K562 (cell line): ENCODE results near the gene GPT2. TPM values are rescaled to one million over a fixed set of nuclear protein-coding genes. Genes with fewer than 3 reads are reported as not detected.

Source experiments
- AFF4 ChIP-seq: sonication (generic); formaldehyde crosslinking; IDR thresholded peaks from 2 replicates; pipeline ENCODE4 v1.8.0; 2023; ENCODE audit warnings: mild to moderate bottlenecking, missing genetic modification reagents
- CTCF ChIP-seq, 3 experiments: IDR thresholded peaks in 2 of 3; conservative IDR thresholded peaks in 1 of 3; 2 replicates each; pipeline ENCODE4 v1.5.1; 2011 to 2012; ENCODE audit warnings: low read length in 3 of 3, mild to moderate bottlenecking in 3 of 3, control low read depth in 2 of 3, improper control_type of control experiment in 1 of 3, inconsistent platforms in 1 of 3, low read depth in 1 of 3, mixed read lengths in 1 of 3, moderate library complexity in 1 of 3; ENCODE audit not compliant: insufficient read depth in 2 of 3
- ELF4 ChIP-seq: fragments of 450-650 bp; formaldehyde crosslinking; IDR thresholded peaks from 2 replicates; pipeline ENCODE4 v1.4.0; 2022; ENCODE audit warnings: missing genetic modification characterization
- ELK3 ChIP-seq: fragments of 450-650 bp; formaldehyde crosslinking; IDR thresholded peaks from 2 replicates; pipeline ENCODE4 v1.4.0; 2020; ENCODE audit warnings: mild to moderate bottlenecking
- GABPB1 ChIP-seq: sonication (generic); formaldehyde crosslinking; IDR thresholded peaks from 2 replicates; pipeline ENCODE4 v1.8.0; 2022; ENCODE audit warnings: mild to moderate bottlenecking, missing genetic modification reagents
- HEY1 ChIP-seq: fragments of 250-450 bp; sonication (Bioruptor Pico); IDR thresholded peaks from 2 replicates; pipeline ENCODE4 v1.5.0; 2020; ENCODE audit warnings: mild to moderate bottlenecking, moderate library complexity, borderline replicate concordance
- KHSRP ChIP-seq: fragments of 450-650 bp; IDR thresholded peaks from 2 replicates; pipeline ENCODE4 v1.6.1; 2017
- KLF16 ChIP-seq: IDR thresholded peaks from 2 replicates; pipeline ENCODE4 v1.6.1; 2016; ENCODE audit warnings: antibody characterized with exemption
- MAX ChIP-seq: sonication (generic); formaldehyde crosslinking; IDR thresholded peaks from 2 replicates; pipeline ENCODE4 v1.9.0; 2022; ENCODE audit warnings: mild to moderate bottlenecking, missing genetic modification reagents
- MXI1 ChIP-seq: IDR thresholded peaks from 2 replicates; pipeline ENCODE4 v1.6.1; 2011; ENCODE audit warnings: low read depth, mild to moderate bottlenecking, improper control_type of control experiment, low read length
- NEUROD1 ChIP-seq: fragments of 150-350 bp; IDR thresholded peaks from 2 replicates; pipeline ENCODE4 v1.6.1; 2014; ENCODE audit warnings: borderline replicate concordance, low read length, low read depth; ENCODE audit not compliant: partially characterized antibody
- NR3C1 ChIP-seq: sonication (generic); formaldehyde crosslinking; IDR thresholded peaks from 2 replicates; pipeline ENCODE4 v1.8.1; 2022; ENCODE audit warnings: missing genetic modification reagents
- PCBP2 ChIP-seq: fragments of 200-400 bp; formaldehyde crosslinking; IDR thresholded peaks from 2 replicates; pipeline ENCODE4 v1.6.1; 2018; ENCODE audit warnings: low read length, low read depth, mild to moderate bottlenecking, moderate library complexity; ENCODE audit not compliant: poor library complexity, severe bottlenecking
- RHOXF2B ChIP-seq: fragments of 250-450 bp; sonication (Bioruptor Pico); conservative IDR thresholded peaks from 2 replicates; pipeline ENCODE4 v1.5.1; 2021
- TRIM24 ChIP-seq, 2 experiments: fragments of 450-650 bp; IDR thresholded peaks; 2 replicates each; pipeline ENCODE4 v1.6.1; 2016
- ZBTB26 ChIP-seq: fragments of 450-650 bp; formaldehyde crosslinking; IDR thresholded peaks from 2 replicates; pipeline ENCODE4 v1.4.0; 2022; ENCODE audit warnings: missing genetic modification characterization
- ZNF282 ChIP-seq: sonication (generic); formaldehyde crosslinking; IDR thresholded peaks from 2 replicates; pipeline ENCODE4 v1.8.1; 2023; ENCODE audit warnings: missing genetic modification reagents
- ZNF3 ChIP-seq: fragments of 250-450 bp; sonication (Bioruptor Pico); IDR thresholded peaks from 2 replicates; pipeline ENCODE4 v1.5.0; 2021; ENCODE audit warnings: mild to moderate bottlenecking, moderate library complexity
- ZNF655 ChIP-seq: fragments of 250-450 bp; sonication (Bioruptor Pico); IDR thresholded peaks from 2 replicates; pipeline ENCODE4 v1.5.0; 2021
- polyA plus RNA-seq, 8 experiments: library from polyadenylated mRNA; depleted of rRNA in 4 of 8; stranded (reverse) in 5 of 8; unstranded in 3 of 8; fragments of >200 nt; fragmentation: Nextera tagmentation in 2 of 8; fragmentation: Illumina TruSeq in 1 of 8; extraction: Ambion mirVana in 2 of 8; extraction: Trizol in 1 of 8; gene quantifications; 2 replicates each; pipeline versions ENCODE4 v1.2.1 to v1.2.3, GENCODE V29; 2011 to 2014; ENCODE audit warnings: inconsistent platforms in 1 of 8, missing spikeins in 1 of 8
- total RNA-seq, 7 experiments: library from RNA; depleted of rRNA in 6 of 7; stranded (reverse); fragments of >200 nt in 6 of 7; fragmentation: Illumina TruSeq in 2 of 7; extraction: Trizol in 2 of 7; gene quantifications; 2 replicates each; pipeline versions ENCODE4 v1.2.1 to v1.2.3, GENCODE V29; 2011 to 2021; ENCODE audit warnings: low replicate concordance in 1 of 7

Gene GPT2
- total and polyA plus RNA-seq, 9 of the 15 experiments (the other 6 are each of a cell fraction or from before 2014, with no cell fraction given): 0.79 to 14.4 (median 5.8) TPM

GRCh38 chr16:46973207-46973995 lies 89.2 kb downstream of the GPT2 start, which contains the start of gene DNAJA2 (continued):
- TF ChIP-seq AFF4 (peak; percentile 36; the same call in 1 of the 2 replicates), NR3C1 (CRISPR knock-in tag) (no peak; the same call in 1 of the 2 replicates), ZNF282 (CRISPR knock-in tag) (no peak), CTCF (IDR thresholded peaks at IDR 0.05 in 2 of 3, conservative IDR thresholded peaks at IDR 0.05 in 1 of 3; ENCODE audit: insufficient read depth in 2 of 3, low read depth in 1 of 3, low read length in 3 of 3) (no peak), KHSRP (no peak), HEY1 (CRISPR knock-in tag) (no peak), ZNF3 (CRISPR knock-in tag) (no peak), RHOXF2B (CRISPR knock-in tag) (no peak), ZBTB26 (CRISPR knock-in tag) (no peak), PCBP2 (no peak), NEUROD1 (peak; percentile 15), ZNF655 (CRISPR knock-in tag) (no peak), MXI1 (no peak), TRIM24 (IDR thresholded peaks at IDR 0.05) (no peak), MAX (CRISPR knock-in tag) (peak; percentile 71), ELF4 (CRISPR knock-in tag) (0 out of 2 replicates have a peak, but pooled peaks have one; percentile 23), GABPB1 (CRISPR knock-in tag) (peak; percentile 36), KLF16 (no peak), ELK3 (CRISPR knock-in tag) (no peak)
